Neutrophil (primary cell): ENCODE results near the gene CAPN5.

Experiments used
- H3K27ac ChIP-seq: fragments of 200-600 bp; sonication (generic); 2 replicates; pipeline ENCODE4 v1.5.1; 2016; ENCODE audit warnings: mild to moderate bottlenecking, moderate library complexity
- H3K27me3 ChIP-seq: fragments of 200-600 bp; sonication (generic); 2 replicates; pipeline ENCODE4 v1.6.0; 2016; ENCODE audit warnings: mild to moderate bottlenecking
- H3K36me3 ChIP-seq: fragments of 200-600 bp; sonication (generic); 2 replicates; pipeline ENCODE4 v1.5.1; 2017
- H3K4me1 ChIP-seq, 2 experiments: fragments of 200-600 bp in 1 of 2; sonication (generic) in 1 of 2; 1 replicate in 1 of 2; 2 replicates in 1 of 2; pipeline versions ENCODE4 v1.5.1 to v1.6.1; 2013 to 2016; ENCODE audit warnings: low read depth in 1 of 2, low read length in 1 of 2, mild to moderate bottlenecking in 1 of 2, moderate library complexity in 1 of 2; ENCODE audit not compliant: control insufficient read depth in 1 of 2, insufficient read depth in 1 of 2
- H3K4me3 ChIP-seq, 2 experiments: fragments of 200-600 bp in 1 of 2; sonication (generic) in 1 of 2; 1 replicate in 1 of 2; 2 replicates in 1 of 2; pipeline ENCODE4 v1.5.1; 2013 to 2016; ENCODE audit warnings: low read depth in 1 of 2, low read length in 1 of 2, mild to moderate bottlenecking in 1 of 2, moderate library complexity in 1 of 2
- H3K9me3 ChIP-seq: fragments of 200-600 bp; sonication (generic); 2 replicates; pipeline ENCODE4 v1.5.1; 2016
- TF ChIP-seq, protein P1 (sequence below): fragments of 200-600 bp; sonication (generic); IDR thresholded peaks from 2 replicates; pipeline ENCODE4 v1.5.1; 2016; ENCODE audit warnings: antibody characterized with exemption

CAPN5 gene

DNA sequence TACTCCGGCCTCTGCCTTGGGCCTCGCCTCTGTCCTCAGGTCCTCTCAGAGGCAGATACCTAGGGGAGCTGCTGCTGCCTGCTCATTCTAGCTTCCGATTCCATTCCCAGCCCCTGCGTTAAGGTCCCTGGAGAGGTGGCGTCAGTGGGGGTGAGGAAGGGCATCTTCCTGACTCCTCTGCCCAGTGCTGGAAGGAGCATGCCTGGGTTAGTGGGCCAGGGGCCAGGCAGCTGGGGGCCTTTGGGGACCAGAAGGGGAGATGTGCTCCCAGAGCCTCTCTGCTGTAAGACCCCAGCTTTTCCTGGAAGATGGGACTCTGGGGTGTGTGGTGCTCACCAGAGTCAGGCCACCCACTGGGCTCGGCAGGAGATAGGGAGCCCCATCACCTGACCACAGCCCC is 57.7 kb downstream of the CAPN5 start:
- Histone ChIP-seq H3K4me1 (peaks cover 8% of the 10 kb centered on the region in 2 experiments), H3K9me3 (no peaks in the 10 kb centered on the region), H3K4me3 (no peak overlapping the region), H3K36me3 (no peaks in the 10 kb centered on the region), H3K27ac (no peak overlapping the region), H3K27me3 (peaks cover 41% of the 10 kb centered on the region)
- TF ChIP-seq, protein P1, sequence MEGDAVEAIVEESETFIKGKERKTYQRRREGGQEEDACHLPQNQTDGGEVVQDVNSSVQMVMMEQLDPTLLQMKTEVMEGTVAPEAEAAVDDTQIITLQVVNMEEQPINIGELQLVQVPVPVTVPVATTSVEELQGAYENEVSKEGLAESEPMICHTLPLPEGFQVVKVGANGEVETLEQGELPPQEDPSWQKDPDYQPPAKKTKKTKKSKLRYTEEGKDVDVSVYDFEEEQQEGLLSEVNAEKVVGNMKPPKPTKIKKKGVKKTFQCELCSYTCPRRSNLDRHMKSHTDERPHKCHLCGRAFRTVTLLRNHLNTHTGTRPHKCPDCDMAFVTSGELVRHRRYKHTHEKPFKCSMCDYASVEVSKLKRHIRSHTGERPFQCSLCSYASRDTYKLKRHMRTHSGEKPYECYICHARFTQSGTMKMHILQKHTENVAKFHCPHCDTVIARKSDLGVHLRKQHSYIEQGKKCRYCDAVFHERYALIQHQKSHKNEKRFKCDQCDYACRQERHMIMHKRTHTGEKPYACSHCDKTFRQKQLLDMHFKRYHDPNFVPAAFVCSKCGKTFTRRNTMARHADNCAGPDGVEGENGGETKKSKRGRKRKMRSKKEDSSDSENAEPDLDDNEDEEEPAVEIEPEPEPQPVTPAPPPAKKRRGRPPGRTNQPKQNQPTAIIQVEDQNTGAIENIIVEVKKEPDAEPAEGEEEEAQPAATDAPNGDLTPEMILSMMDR: no peak

DNA sequence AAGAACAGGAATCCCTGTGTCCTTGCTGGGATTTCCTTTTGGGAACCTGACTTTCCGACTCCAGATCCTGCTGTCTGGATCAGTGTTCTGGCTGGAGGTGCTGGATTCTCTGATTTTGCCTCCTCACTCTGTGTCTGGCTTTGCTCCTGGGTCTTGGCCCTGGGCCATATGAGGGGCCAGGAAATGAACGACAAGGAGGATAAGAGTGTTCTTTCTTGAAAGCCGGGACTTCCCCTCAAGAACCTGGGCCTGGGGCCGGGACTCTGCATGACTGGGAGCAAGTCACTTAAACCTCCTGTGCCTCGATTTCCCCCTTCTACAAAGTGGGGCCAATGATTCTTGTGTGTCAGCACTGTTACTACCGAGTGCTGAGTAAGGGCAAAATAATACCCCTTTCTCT is 58.4 kb downstream of the CAPN5 start:
- no peaks in the 10 kb centered on the region for H3K36me3 ChIP-seq

GRCh38 chr11:77125695-77126094 is 58.9 kb downstream of the CAPN5 start:
- peaks cover 41% of the 10 kb centered on the region for H3K27me3 ChIP-seq
- TF ChIP-seq, protein P1: no peak
- no peaks in the 10 kb centered on the region for H3K36me3 ChIP-seq
- no peak overlapping the region for H3K27ac ChIP-seq
- no peaks in the 10 kb centered on the region for H3K9me3 ChIP-seq
- peaks cover 8% of the 10 kb centered on the region in 2 experiments for H3K4me1 ChIP-seq
- H3K4me3 ChIP-seq: no peak overlapping the region

More for the DNA sequence above, 58.4 kb downstream of the CAPN5 start:
- TF ChIP-seq, protein P1: no peak
- peaks cover 41% of the 10 kb centered on the region for H3K27me3 ChIP-seq
- no peaks in the 10 kb centered on the region for H3K9me3 ChIP-seq
- H3K27ac ChIP-seq: no peak overlapping the region
- H3K4me3 ChIP-seq: no peak overlapping the region
- H3K4me1 ChIP-seq: peaks cover 8% of the 10 kb centered on the region in 2 experiments

DNA sequence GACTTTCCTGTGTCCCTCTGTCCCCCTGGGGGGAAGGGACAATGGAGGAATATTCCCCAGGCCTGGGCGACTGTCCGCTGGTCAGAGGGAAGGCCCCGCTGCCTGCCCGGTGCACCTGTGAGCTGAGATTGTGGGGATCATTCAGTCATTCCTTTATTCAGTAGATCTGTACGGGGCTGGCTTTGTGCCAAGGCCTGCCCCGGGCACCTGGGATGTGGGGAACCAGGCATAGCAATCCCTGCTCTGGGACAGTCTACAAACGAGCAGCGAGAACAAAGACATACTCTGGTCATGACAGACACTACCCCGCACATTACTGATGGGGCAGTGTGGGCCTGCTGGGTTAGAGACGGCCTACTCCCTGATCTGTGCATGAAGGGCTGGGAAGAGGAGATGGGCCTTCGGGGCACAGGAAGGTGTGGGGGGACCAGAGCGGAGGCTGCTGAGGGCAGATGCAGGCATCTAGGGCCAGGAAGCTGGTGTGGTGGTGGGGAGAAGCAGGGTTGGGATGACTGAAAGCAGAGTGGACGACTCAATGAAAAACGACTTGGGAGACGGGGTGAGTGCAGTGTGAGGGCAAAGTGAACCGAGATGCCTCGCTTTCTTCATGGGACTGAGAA is 59.5 kb downstream of the CAPN5 start:
- Histone ChIP-seq H3K4me1 (peaks cover 8% of the 10 kb centered on the region in 2 experiments), H3K9me3 (no peaks in the 10 kb centered on the region), H3K4me3 (no peak overlapping the region), H3K27ac (no peak overlapping the region), H3K36me3 (no peaks in the 10 kb centered on the region), H3K27me3 (peaks cover 41% of the 10 kb centered on the region)
- TF ChIP-seq, protein P1: no peak

DNA sequence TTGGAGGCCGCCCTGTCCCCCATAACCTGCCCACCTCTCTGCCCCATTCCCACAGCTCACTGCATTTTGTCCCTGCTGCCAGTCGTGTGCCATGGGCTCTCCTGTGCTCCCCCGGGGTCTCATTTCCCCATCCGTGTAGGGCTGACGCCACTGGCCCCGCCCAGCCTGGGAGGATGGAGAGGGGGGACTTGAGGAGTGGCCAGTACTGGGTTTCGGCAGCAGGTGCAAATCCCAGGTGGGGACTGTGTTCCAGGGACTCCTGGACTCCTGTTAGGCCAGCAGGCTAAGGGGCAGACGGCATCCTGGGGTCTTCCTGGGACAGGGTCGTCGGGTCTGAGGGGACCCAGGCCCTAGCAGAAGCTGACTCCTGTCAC is 60.1 kb downstream of the CAPN5 start:
- H3K4me1 ChIP-seq: peaks cover 8% of the 10 kb centered on the region in 2 experiments
- no peak overlapping the region for H3K4me3 ChIP-seq
- TF ChIP-seq, protein P1: no peak
- no peaks in the 10 kb centered on the region for H3K9me3 ChIP-seq
- H3K27ac ChIP-seq: no peak overlapping the region
- H3K36me3 ChIP-seq: no peaks in the 10 kb centered on the region
- peaks cover 41% of the 10 kb centered on the region for H3K27me3 ChIP-seq
